ENCODE measurements around the gene EXOSC7. TPM values are rescaled to one million over a fixed set of nuclear protein-coding genes. Genes with fewer than 3 reads are reported as not detected.

The EXOSC7 gene
- total RNA-seq, 1 experiment from 2014 or later: 88.7 TPM

GRCh38 chr3:45027441-45027840 lies 51.4 kb downstream of the EXOSC7 start:
- Histone ChIP-seq H3K23me2 (ENCODE audit: insufficient read length, low read depth, low read length, poor library complexity, severe bottlenecking) (no peaks in the 10 kb centered on the region), H3K23ac (ENCODE audit: insufficient read length, low read depth, low read length) (no peak overlapping the region), H3K56ac (ENCODE audit: insufficient read length, low read depth, low read length) (no peak overlapping the region), H4K20me1 (ENCODE audit: control insufficient read depth, insufficient read depth, insufficient read length) (no peaks in the 10 kb centered on the region), H2BK12ac (ENCODE audit: insufficient read length, low read depth, low read length) (no peak overlapping the region), H3K4ac (ENCODE audit: low read depth, low read length) (no peak overlapping the region), H3K14ac (ENCODE audit: insufficient read depth, low read length) (no peak overlapping the region), H2BK20ac (ENCODE audit: low read depth, low read length, poor library complexity, severe bottlenecking) (no peak overlapping the region), H3K9ac (ENCODE audit: extremely low read depth, insufficient read length, low read length) (no peak overlapping the region), H3K27me3 (ENCODE audit: insufficient read depth, low read length) (no peaks in the 10 kb centered on the region), H2AK5ac (ENCODE audit: insufficient read length, low read length) (no peak overlapping the region), H2BK5ac (ENCODE audit: insufficient read length, low read length) (no peak overlapping the region), H4K5ac (ENCODE audit: insufficient read length, low read depth, low read length) (no peak overlapping the region), H2BK120ac (ENCODE audit: low read depth, low read length, poor library complexity, severe bottlenecking) (no peak overlapping the region), H2BK15ac (ENCODE audit: low read depth, low read length) (no peak overlapping the region), H3K4me1 (ENCODE audit: insufficient read depth, low read length) (no peaks in the 10 kb centered on the region), H3K79me2 (ENCODE audit: insufficient read depth, low read length) (no peaks in the 10 kb centered on the region), H3K4me2 (ENCODE audit: insufficient read depth, insufficient read length, low read length) (no peak overlapping the region), H4K91ac (ENCODE audit: insufficient read length, low read depth, low read length) (no peak overlapping the region), H4K8ac (replicated peaks; ENCODE audit: insufficient read length, low read depth, low read length) (no peak overlapping the region), H3K79me1 (ENCODE audit: insufficient read depth, low read depth, low read length, poor library complexity, severe bottlenecking) (no peaks in the 10 kb centered on the region), H2AFZ (ENCODE audit: low read length) (no peak overlapping the region), H3K9me3 (ENCODE audit: control insufficient read depth, low read depth, low read length) (no peaks in the 10 kb centered on the region), H3K27ac (ENCODE audit: insufficient read length, low read depth, low read length) (no peak overlapping the region), H3T11ph (ENCODE audit: low read length) (no peak overlapping the region), H3K18ac (ENCODE audit: insufficient read length, low read depth, low read length) (no peak overlapping the region)
- H3K9me3 Mint-ChIP-seq: no peaks in the 10 kb centered on the region
- H3K27ac Mint-ChIP-seq: no peak overlapping the region
- H3K27me3 Mint-ChIP-seq (ENCODE audit: low read depth): peaks cover 27% of the 10 kb centered on the region
- H3K4me1 Mint-ChIP-seq: peaks cover 5% of the 10 kb centered on the region in 2 experiments
- no peaks in the 10 kb centered on the region for H3K36me3 Mint-ChIP-seq (ENCODE audit: insufficient read depth in 1 of 3, low read depth in 3 of 3)
- DNase-seq: no peak
- TF ChIP-seq CTCF (conservative IDR thresholded peaks at IDR 0.05): no peak
- WGBS (ENCODE audit: extremely low coverage, insufficient read length, low lambda C conversion rate): no CpG with 5 or more reads among the region's 4 CpGs
- no peak overlapping the region for H3K4me3 Mint-ChIP-seq
